K562 (cell line): ENCODE results near the gene GGPS1. TPM values are rescaled to one million over a fixed set of nuclear protein-coding genes. Genes with fewer than 3 reads are reported as not detected.
"Not testable (repeated sequence)": the region's sequence is repeated elsewhere in the genome, so short reads cannot be mapped to it uniquely, and the experiment has no call there.

Source experiments
- ATAC-seq: fragments of 200-7000 bp; cut with Tn5 transposase; 3 replicates; pipeline ENCODE4 v1.9.1; 2020; ENCODE audit warnings: moderate library complexity
- BruUV-seq: library from RNA; stranded (reverse); fragments of 400-500 nt; replicated peaks from 2 replicates; lab custom pipeline; 2021; lab: Mats Ljungman, UMichigan
- CTCF ChIA-PET: fragments of 300-600 bp; formaldehyde crosslinking; extraction: SDS; loops from one replicate; lab custom pipeline; 2021; ENCODE audit warnings: low intra/inter-chr PET ratio; lab: Yijun Ruan, JAX
- POLR2A ChIA-PET: fragments of 300-600, 350-650 bp; sonication (Branson Sonifier 250); formaldehyde crosslinking; extraction: SDS; loops from one replicate; lab custom pipeline; 2021; ENCODE audit warnings: antibody characterized with exemption, inconsistent platforms; lab: Yijun Ruan, JAX
- DNase-seq, 4 experiments: peaks; one replicate each; pipeline versions ENCODE4 v3.0.0 to v3.0.0-alpha.2; 2011 to 2018; ENCODE audit warnings: low spot score in 3 of 4, mixed read lengths in 3 of 4; ENCODE audit errors: extremely low read depth in 1 of 4
- FAIRE-seq: peaks from 2 replicates; lab custom pipeline; 2011; peaks lifted over from hg19 to GRCh38; lab: Jason Lieb, UNC
- H2AFZ ChIP-seq: 2 replicates; pipeline ENCODE4 v1.6.0; 2011; ENCODE audit warnings: low read depth, low read length, control low read depth, inconsistent platforms
- H3K27ac ChIP-seq: fragments of 200-600 bp; 3 replicates; pipeline ENCODE4 v1.8.0; 2011; ENCODE audit warnings: low read depth, mild to moderate bottlenecking, control low read depth, inconsistent platforms, low read length, moderate library complexity, mixed read lengths; ENCODE audit errors: extremely low read depth
- H3K27me3 ChIP-seq, 2 experiments: fragments of 300-600 bp in 1 of 2; 2 replicates in 1 of 2; 3 replicates in 1 of 2; pipeline versions ENCODE4 v1.6.0 to v1.8.0; 2011; ENCODE audit warnings: inconsistent platforms in 2 of 2, low read length in 2 of 2, mild to moderate bottlenecking in 1 of 2, mixed read lengths in 1 of 2, moderate library complexity in 1 of 2; ENCODE audit not compliant: control insufficient read depth in 2 of 2, insufficient read depth in 2 of 2
- H3K36me3 ChIP-seq: fragments of 300-600 bp; 3 replicates; pipeline ENCODE4 v1.8.0; 2011; ENCODE audit warnings: mild to moderate bottlenecking, low read length, inconsistent platforms; ENCODE audit not compliant: control insufficient read depth, insufficient read depth
- H3K4me1 ChIP-seq, 2 experiments: fragments of 200-600 bp in 1 of 2; replicated peaks in 1 of 2; 2 replicates in 1 of 2; 3 replicates in 1 of 2; pipeline versions ENCODE4 v1.5.1 to v1.8.0; 2011; ENCODE audit warnings: inconsistent platforms in 2 of 2, low read length in 2 of 2, mild to moderate bottlenecking in 1 of 2, mixed read lengths in 1 of 2, moderate library complexity in 1 of 2; ENCODE audit not compliant: control insufficient read depth in 2 of 2, insufficient read depth in 2 of 2
- H3K4me2 ChIP-seq: 2 replicates; pipeline ENCODE4 v1.6.1; 2011; ENCODE audit warnings: low read length, control low read depth, inconsistent platforms, mixed read lengths; ENCODE audit not compliant: insufficient read depth
- H3K4me3 ChIP-seq: fragments of 200-600 bp; sonication (generic), shearing (Covaris generic); 2 replicates; pipeline ENCODE4 v1.5.1; 2016; ENCODE audit warnings: control low read depth, inconsistent platforms
- H3K79me2 ChIP-seq: fragments of 200-600 bp; 3 replicates; pipeline ENCODE4 v1.8.0; 2011; ENCODE audit warnings: low read length, inconsistent platforms; ENCODE audit not compliant: control insufficient read depth, insufficient read depth
- H3K9ac ChIP-seq, 2 experiments: 2 replicates each; pipeline versions ENCODE4 v1.6.0 to v1.6.1; 2011; ENCODE audit warnings: low read depth in 2 of 2, low read length in 2 of 2, control low read depth in 1 of 2, inconsistent platforms in 1 of 2, mild to moderate bottlenecking in 1 of 2, mixed read lengths in 1 of 2; ENCODE audit not compliant: insufficient read depth in 1 of 2
- H3K9me1 ChIP-seq: one replicate; pipeline ENCODE4 v1.6.0; 2011; ENCODE audit warnings: inconsistent platforms, mild to moderate bottlenecking, low read length, moderate library complexity; ENCODE audit not compliant: control insufficient read depth, insufficient read depth
- H3K9me3 ChIP-seq: replicated peaks from 2 replicates; pipeline ENCODE4 v1.5.1; 2011; ENCODE audit warnings: low read depth, low read length, inconsistent platforms; ENCODE audit not compliant: control insufficient read depth, insufficient read depth
- H4K20me1 ChIP-seq: replicated peaks from 2 replicates; pipeline ENCODE4 v1.6.1; 2011; ENCODE audit warnings: low read length, inconsistent platforms, mixed read lengths; ENCODE audit not compliant: control insufficient read depth, insufficient read depth
- PRDM10 ChIP-seq: fragments of 450-650 bp; IDR thresholded peaks from 2 replicates; pipeline ENCODE4 v1.6.1; 2018; ENCODE audit not compliant: partially characterized antibody
- ZNF146 ChIP-seq: IDR thresholded peaks from one replicate; pipeline ENCODE4 v1.6.1; 2018; ENCODE audit warnings: missing compliant biosample characterization; ENCODE audit not compliant: unreplicated experiment
- WGBS: fragments of 100-300 bp; shearing (Covaris generic); methylation state at CpG from one replicate; pipeline ENCODE4 v1.1.6; 2016; ENCODE audit warnings: low coverage, mixed read lengths; ENCODE audit not compliant: insufficient coverage; ENCODE audit errors: missing lambda C conversion rate; 5-methylcytosine and 5-hydroxymethylcytosine counted together
- in situ Hi-C: fragments of 300-500 bp; cut with MboI; formaldehyde crosslinking; loops from 4 replicates; pipeline ENCODE4 v1.15.0; 2018; ENCODE audit warnings: inconsistent platforms, mixed read lengths
- intact Hi-C: fragments of 100-400 bp; cut with micrococcal nuclease; formaldehyde crosslinking; loops from 2 replicates; pipeline ENCODE4 v1.14.2; 2022
- polyA plus RNA-seq, 8 experiments: library from polyadenylated mRNA; depleted of rRNA in 4 of 8; stranded (reverse) in 5 of 8; unstranded in 3 of 8; fragments of >200 nt; fragmentation: Nextera tagmentation in 2 of 8; fragmentation: Illumina TruSeq in 1 of 8; extraction: Ambion mirVana in 2 of 8; extraction: Trizol in 1 of 8; gene quantifications; 2 replicates each; pipeline versions ENCODE4 v1.2.1 to v1.2.3, GENCODE V29; 2011 to 2014; ENCODE audit warnings: inconsistent platforms in 1 of 8, missing spikeins in 1 of 8
- total RNA-seq, 7 experiments: library from RNA; depleted of rRNA in 6 of 7; stranded (reverse); fragments of >200 nt in 6 of 7; fragmentation: Illumina TruSeq in 2 of 7; extraction: Trizol in 2 of 7; gene quantifications; 2 replicates each; pipeline versions ENCODE4 v1.2.1 to v1.2.3, GENCODE V29; 2011 to 2021; ENCODE audit warnings: low replicate concordance in 1 of 7

Gene GGPS1
- total and polyA plus RNA-seq, 9 of the 15 experiments (the other 6 are each of a cell fraction or from before 2014, with no cell fraction given): 18.8 to 104 (median 56.3) TPM

GRCh38 chr1:235358899-235359298, 30.5 kb downstream of the GGPS1 start:
- Histone ChIP-seq H3K9me3 (no peaks in the 10 kb centered on the region), H3K9me1 (no peaks in the 10 kb centered on the region), H3K36me3 (no peaks in the 10 kb centered on the region), H3K27me3 (no peaks in the 10 kb centered on the region), H3K4me1 (no peaks in the 10 kb centered on the region), H3K9ac (no peak overlapping the region), H3K4me2 (no peak overlapping the region), H4K20me1 (no peaks in the 10 kb centered on the region), H3K4me3 (no peak overlapping the region), H2AFZ (no peak overlapping the region), H3K79me2 (no peaks in the 10 kb centered on the region), H3K27ac (no peak overlapping the region)
- in situ Hi-C loops (no loop called here), intact Hi-C loops (no loop called here)
- FAIRE-seq (no peak), ATAC-seq (no peak), DNase-seq (no peak)
- POLR2A ChIA-PET: interaction anchor here (0.6 to 2.1 kb wide), 3 partner anchors 9 to 137 kb away, joined by 3 to 11 read pairs (median 4); partner anchors contain the start of gene TBCE
- 54% methylated on average over 3 of the region's 3 CpGs for WGBS
- CTCF ChIA-PET: no interaction called here
- peak; percentile 61 for TF ChIP-seq PRDM10
- TF ChIP-seq ZNF146 (CRISPR knock-in tag): no peak
- no TSS peak for BruUV-seq

- POLR2A ChIA-PET: interaction anchor here (1.3 to 1.5 kb wide), 2 partner anchors 13 to 22 kb away, joined by 3 to 6 read pairs; no protein-coding TSS in a partner anchor
- H3K9me3 ChIP-seq, ATAC-seq, CTCF ChIA-PET, H3K4me3 ChIP-seq, H3K9ac ChIP-seq, intact Hi-C loops, H3K27me3 ChIP-seq, H3K27ac ChIP-seq, H3K4me2 ChIP-seq, FAIRE-seq, H3K36me3 ChIP-seq, H4K20me1 ChIP-seq, H2AFZ ChIP-seq, in situ Hi-C loops, DNase-seq, H3K9me1 ChIP-seq, BruUV-seq: not testable (repeated sequence)
- Histone ChIP-seq H3K4me1 (peaks cover 9 to 12% of the 10 kb centered on the region in 2 experiments; a peak in 4 of 5 replicates), H3K79me2 (peaks cover 20% of the 10 kb centered on the region)
- 88% methylated on average over 9 of the region's 9 CpGs for whole genome bisulfite sequencing
Observed at GRCh38 chr1:235364189-235364588, 35.8 kb downstream of the GGPS1 start.
